NCI-H1436 treated with DMSO at 0.1 percent for 48 hours (cell line): ENCODE data around the gene BTF3L4.
"Not testable (repeated sequence)": the region's sequence is repeated elsewhere in the genome, so short reads cannot be mapped to it uniquely, and the experiment has no call there.

ENCODE experiments used
- DNase-seq: peaks from one replicate; lab custom pipeline; 2025; lab: John Stamatoyannopoulos, UW

BTF3L4 gene

DNA sequence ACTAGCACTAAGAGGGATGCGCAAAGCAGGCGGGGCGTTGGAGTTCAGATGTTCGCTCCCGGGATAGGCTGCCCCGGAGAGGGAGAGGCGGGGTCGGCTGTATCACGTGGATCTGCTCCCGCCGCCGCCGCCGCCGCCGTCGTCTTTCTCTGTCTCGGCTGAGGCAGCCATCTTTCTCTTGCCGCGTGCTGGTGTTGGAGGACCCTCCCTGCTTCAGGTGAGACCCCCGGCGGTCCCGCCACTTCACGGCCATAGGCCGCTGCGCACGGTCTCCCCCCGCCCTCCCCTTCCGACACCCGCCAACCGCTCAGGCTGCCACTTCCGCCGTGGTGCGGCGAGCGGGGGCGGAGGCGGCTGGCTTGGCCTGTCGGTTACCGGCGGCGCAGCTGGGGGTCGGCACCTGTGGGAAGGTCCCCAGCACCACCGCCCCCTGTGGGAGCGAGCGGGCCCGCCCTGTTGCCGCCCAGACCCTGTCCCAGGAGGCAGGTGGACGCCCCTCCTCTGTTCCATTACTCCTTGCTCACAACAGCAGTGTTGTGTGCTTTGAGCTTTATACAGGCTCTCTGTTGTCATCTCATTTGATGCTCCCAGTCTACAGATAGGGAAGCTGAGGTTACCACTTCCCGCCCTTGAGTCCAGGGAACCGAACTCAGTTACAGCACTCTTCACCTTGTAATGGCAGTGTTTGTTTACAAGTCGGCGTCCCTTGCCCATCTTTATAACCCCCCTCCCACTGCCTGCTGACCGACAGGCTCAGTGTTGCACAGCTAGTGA lies at the start of gene BTF3L4:
TSS of gene BTF3L4 (plus strand) at position 133 of the 774 bp plus-strand sequence. CDS start 3,553 bp downstream, outside the sequence.
- DNase-seq: peak; percentile 86

GRCh38 chr1:52007215-52008002 lies 48.7 kb upstream of the BTF3L4 start:
- no peak for DNase-seq

DNA sequence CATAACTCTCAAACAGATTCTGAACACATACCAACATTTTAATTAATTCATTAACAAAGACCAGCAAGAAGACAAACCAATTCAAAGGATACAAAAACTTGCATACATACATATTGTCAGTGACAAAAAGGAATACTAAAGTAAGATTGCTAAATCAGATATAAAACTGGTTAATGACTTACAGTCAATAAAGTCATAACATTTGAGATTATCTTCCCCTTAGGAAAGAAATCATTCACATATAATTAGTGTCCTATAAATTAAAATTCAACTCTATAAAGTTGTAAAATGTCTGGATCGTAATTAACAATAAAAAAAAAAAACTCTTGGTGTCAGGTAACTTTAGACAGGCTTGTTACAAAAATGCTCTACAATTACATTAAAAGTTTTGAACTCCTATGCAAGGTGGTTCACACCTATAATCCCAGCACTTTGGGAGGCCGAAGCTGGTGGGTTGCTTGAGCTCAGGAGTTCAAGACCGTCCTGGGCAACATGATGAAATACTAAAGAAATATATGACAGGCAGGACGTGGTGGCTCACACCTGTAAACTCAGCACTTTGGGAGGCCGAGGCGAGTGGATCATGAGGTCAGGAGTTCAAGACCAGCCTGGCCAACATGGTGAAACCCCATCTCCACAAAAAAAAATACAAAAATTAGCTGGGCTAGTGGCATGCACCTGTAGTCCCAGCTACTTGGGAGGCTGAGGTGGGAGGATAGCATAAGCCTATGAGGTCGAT lies 47.9 kb upstream of the BTF3L4 start:
- no peak for DNase-seq

DNA sequence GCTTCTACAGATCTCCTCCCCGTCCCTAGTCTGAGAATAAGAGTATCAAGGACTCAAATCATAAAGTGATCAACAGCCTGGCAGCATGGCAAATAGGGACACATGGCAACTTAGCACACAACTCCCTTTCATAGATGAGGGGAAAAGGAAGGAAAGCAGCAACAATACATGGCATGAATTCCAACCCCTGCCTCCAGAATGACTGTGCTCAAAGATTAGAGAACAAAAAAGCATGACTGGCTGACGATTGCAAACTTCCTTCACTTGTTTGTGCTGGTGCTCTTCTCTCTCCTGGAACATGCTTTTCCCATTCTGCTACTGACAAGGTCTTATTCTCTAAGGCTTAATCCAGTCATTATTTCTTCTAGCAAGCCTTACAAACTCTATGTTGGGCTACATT lies 34.0 kb upstream of the BTF3L4 start:
- DNase-seq: no peak

DNA sequence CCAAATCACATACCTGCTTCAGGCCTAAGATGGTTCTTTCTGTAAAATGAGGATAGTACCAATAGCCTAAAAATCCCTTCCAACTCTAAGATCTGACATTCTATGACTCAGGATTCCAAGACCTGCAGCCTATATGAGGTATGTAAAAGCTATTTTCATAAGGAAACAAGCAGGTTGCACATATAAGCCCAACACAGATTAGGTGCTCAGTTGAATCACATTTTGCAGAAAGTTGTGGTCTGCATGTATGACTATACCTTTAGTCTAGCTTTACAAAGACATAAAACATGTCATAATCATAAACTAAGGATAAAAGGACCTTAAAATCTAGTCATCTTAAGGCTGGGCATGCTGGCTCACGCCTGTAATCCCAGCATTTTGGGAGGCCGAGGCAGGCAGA lies 29.8 kb upstream of the BTF3L4 start:
- no peak for DNase-seq

DNA sequence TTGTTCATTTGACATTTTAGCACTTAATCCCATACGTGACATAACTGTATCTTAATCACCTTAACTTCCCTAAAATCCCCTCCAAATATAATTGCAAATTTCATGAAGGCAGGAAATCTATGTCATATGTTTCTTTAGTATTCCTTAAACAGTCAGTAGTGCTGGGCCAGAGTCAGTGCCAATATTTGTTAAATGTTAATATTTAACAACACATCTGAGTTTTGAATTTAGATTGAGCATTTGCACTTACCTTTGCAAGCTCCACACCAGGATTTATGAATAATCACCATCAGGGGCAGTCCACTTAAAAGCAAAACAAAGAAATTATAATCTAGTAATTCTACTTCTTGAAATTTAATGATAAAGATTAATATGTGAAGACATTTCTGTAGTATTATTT lies 27.8 kb upstream of the BTF3L4 start:
- no peak for DNase-seq

GRCh38 chr1:52028839-52029238 lies 27.3 kb upstream of the BTF3L4 start:
- not testable (repeated sequence) for DNase-seq

DNA sequence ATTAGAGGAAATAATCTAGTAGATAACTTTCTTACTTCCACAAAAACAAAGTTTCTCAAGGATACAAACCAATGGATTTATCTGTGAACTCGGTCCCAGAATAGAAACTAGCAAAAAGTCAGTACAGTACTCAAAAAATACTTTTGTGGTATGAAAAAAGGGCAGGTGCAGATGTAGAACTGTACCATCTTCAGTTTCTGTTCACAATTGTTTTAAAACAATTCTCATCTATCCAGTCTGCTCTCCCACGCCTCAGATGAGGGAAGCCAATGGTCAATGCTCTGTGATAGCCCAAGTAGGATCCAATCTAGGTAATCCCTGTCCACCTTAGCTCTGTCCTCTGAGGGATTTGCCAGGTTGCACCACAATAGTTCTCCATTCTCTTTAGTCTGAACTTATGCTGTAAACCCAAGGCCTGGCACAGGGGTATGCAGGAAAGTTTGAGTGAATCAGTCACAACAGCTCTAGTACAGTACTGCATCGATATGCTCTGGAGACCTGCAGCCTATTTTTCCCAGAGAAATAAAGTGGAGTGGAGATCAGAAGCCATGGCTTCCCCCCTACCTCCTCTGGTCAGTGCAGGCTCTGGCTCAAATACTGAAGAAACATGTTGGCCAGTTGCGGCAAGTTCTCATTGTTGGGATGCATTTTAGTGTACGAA lies 23.8 kb upstream of the BTF3L4 start:
- DNase-seq: no peak

GRCh38 chr1:52032785-52033131 lies 23.3 kb upstream of the BTF3L4 start:
- no peak for DNase-seq

DNA sequence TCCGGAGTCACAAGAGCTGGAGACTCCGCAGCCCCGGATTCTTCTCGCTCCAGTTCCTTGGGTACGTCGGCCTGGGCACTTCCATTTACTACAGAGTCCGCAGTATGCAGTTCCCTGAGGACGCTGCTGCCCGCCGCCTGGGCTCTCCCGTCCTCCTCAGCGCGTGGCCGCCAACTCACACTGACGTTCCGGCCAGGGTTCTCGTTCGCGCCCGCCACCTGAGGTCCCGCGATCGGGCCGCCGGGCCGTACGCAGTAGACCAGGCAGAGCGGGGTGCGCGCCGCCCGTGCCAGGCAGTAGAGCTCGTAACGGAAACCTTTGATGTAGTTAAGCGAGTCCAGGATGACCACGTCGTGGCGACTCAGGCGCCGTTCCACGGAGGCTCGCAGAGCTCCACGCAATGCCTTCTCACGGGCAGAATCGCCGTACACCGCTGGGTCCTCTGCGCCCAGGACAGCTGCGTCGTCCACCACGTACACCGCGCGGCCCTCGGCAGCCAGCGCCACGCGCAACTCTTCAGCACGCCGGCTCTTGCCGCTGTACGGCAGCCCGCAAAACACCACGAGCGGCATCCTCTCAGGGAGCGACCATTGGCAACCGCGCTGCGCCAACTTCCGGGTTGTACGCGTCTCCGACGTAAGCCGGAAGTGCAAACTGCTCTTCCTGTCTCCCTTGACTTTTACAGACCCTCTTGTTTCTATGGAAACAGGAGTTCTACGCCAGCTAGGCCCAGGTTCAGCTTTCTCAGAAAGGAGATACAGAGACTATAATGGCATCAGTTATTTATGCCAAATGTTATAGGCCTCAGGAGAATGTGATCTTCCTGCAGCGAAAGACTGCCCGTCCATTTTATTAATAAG lies 22.7 kb upstream of the BTF3L4 start, which contains the start of gene KTI12:
TSS of gene KTI12 (minus strand) at position 621 of the 860 bp plus-strand sequence. CDS start at position 572, 49 bp downstream.
- DNase-seq: peak; percentile 58

DNA sequence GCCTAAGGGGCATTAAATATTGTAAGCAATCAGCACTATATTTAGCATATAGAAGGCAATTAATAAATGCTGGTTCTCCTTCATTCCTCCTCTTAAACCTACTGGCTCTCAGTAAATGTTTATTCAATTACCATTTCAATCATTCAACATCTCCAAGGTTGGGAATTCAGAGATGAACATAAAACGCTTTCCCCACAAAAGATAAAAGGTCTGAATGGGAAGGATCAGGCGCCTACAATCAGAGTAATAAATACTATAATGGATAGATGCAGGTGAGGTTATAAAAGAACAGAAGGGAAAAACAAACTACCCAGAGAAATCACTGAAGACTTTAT lies 22.1 kb upstream of the BTF3L4 start:
- no peak for DNase-seq

GRCh38 chr1:52037402-52037814 lies 18.7 kb upstream of the BTF3L4 start:
- DNase-seq: no peak

DNA sequence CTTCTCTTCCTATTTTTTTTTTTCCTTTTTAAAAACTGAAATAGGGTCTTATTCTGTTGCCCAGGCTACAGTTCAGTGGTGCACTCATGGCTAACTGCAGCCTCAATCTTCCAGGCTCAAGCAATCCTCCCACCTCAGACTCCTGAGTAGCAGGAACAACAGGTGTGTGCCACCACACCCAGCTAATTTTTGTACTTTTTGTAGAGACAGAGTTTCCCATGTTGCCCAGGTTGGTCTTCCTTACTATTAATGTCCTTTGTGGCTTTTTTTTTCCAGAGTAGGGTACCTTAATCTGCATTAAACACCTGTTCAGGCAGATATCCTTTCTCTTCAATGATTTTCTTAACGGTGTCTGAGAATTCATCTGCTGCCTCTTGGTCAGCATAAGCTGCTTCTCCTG lies 18.2 kb upstream of the BTF3L4 start:
- no peak for DNase-seq

DNA sequence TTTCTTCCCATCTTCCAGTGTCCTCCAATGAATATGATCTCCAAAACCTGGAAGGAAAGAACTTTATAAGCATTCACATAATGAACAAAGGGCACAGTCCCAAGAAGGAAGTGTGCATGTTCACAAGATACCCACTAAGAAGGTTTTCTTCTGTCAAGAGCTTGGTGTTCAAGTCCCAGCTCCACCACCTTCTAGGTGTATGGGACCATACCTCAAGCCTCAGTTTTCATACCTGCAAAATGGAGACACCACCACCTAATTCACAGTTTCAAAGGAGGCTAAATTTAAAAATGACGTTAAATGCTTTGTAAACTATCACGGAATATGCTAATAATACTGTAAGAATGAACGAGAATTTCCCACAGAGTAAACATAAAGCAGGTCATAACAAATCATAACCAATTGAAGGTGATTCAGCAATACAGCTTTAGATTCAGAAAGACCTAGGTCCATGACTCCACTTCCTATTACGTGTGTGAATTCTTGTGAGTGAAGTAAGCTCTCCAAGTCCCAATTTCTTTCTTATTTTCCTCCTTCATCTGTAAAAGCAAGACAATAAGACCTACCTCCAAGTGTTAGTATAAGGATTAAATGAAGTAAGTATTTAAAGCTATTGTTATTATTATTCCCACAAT lies 14.4 kb upstream of the BTF3L4 start:
- no peak for DNase-seq

- no peak for DNase-seq
Measured at GRCh38 chr1:52045236-52045635, 10.9 kb upstream of the BTF3L4 start.

GRCh38 chr1:52045666-52046195 lies 10.4 kb upstream of the BTF3L4 start:
- not testable (repeated sequence) for DNase-seq

GRCh38 chr1:52049337-52049736 lies 6.8 kb upstream of the BTF3L4 start:
- not testable (repeated sequence) for DNase-seq

GRCh38 chr1:52053862-52054261 lies 2.2 kb upstream of the BTF3L4 start:
- no peak for DNase-seq

DNA sequence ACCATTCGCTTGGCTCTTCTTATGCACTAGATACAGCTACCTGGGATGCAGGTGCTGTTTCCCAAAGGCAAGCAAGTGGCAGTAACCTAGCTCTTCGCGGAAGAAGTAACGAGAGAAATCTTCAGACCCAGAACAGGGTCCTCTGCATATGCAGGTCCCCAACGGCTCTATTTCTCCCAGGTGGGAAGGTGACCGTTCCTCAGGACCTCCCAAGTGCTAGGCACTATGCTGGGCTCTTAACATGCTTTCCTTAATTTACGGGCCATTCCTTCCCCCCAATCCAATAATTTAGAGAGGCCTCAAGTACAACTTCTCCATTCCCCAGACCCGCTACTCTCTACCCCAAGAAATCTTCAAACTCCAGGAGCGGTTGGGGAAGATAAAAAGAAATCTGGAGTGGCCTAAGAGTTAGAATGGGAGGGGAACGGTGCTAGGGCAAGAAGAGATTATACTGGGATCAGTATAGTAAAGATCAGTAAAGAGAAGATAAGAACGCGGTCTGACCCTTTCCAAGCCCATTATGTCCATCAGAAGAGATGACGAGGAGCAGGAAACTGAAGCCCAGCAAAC lies 1.5 kb upstream of the BTF3L4 start:
- DNase-seq: no peak
